GM12864 (cell line): Measurements from ENCODE around the gene MSANTD1.

ENCODE experiments used
- DNase-seq: peaks from one replicate; pipeline ENCODE4 v3.0.0-alpha.2; 2011; ENCODE audit warnings: low read depth
- H3K4me3 ChIP-seq: 2 replicates; pipeline ENCODE4 v1.5.1; 2011; ENCODE audit warnings: mild to moderate bottlenecking, low read depth, low read length, control low read depth
- CTCF ChIP-seq: IDR thresholded peaks from 2 replicates; pipeline ENCODE4 v1.5.1; 2011; ENCODE audit warnings: low read depth, mild to moderate bottlenecking, moderate library complexity, low read length, control low read depth, inconsistent platforms; ENCODE audit errors: missing control alignments

Gene MSANTD1

GRCh38 chr4:3252480-3252828 is 3.5 kb downstream of the MSANTD1 start:
- TF ChIP-seq CTCF, result no peak
- H3K4me3 ChIP-seq, result no peak overlapping the region
- no peak for DNase-seq

DNA sequence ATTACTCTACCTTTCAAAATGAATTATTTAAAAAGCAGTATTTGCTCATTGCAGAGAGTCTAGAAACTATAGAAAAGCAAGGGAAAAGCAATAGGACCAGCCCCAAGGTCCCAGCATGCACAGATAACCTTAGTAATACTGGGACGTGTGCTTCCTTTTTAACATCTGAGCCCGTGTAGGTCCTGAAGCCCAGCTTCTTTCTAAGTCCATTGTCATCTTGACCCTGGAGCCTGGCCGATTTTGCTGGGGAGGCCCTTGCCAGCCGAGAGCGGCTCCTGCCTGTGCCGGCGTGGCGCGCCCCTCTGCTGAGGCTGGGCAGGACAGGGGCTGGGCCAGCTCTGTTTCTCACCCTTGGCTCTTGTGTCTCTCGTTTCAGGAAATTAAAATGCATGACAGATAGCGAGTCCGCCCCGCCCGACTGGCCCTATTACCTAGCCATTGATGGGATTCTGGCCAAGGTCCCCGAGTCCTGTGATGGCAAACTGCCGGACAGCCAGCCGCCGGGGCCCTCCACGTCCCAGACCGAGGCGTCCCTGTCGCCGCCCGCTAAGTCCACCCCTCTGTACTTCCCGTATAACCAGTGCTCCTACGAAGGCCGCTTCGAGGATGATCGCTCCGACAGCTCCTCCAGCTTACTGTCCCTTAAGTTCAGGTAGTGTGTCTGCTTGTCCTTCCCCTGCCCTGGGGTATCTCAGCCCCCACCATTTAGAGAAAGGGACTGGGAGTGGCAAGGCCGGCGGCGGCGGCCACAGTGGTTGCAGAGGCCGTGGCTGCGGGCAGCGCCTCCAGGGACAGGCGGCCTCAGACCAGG is 4.1 kb downstream of the MSANTD1 start:
- DNase-seq, result no peak
- no peak overlapping the region for H3K4me3 ChIP-seq
- no peak for TF ChIP-seq CTCF

DNA sequence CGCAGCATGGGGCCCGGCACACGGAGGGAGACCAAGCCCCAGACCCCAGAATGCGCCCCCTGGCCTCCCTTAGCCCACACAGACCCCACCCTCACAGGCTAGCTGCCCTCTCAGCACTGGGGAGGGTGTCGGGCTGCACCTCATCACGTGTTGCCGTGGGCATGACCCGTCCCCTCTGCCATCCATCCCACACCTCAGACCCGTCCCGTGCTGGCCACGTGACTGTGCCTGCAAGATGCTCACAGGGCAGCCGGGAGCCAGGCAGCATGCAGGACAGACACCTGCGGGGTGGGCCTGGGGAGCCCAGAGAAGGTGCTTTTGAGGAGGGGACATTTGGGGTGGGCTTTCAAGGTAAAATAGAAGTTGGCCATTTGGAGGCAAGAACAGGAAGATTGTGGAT is 4.8 kb downstream of the MSANTD1 start:
- no peak for TF ChIP-seq CTCF
- DNase-seq, result no peak
- no peak overlapping the region for H3K4me3 ChIP-seq

DNA sequence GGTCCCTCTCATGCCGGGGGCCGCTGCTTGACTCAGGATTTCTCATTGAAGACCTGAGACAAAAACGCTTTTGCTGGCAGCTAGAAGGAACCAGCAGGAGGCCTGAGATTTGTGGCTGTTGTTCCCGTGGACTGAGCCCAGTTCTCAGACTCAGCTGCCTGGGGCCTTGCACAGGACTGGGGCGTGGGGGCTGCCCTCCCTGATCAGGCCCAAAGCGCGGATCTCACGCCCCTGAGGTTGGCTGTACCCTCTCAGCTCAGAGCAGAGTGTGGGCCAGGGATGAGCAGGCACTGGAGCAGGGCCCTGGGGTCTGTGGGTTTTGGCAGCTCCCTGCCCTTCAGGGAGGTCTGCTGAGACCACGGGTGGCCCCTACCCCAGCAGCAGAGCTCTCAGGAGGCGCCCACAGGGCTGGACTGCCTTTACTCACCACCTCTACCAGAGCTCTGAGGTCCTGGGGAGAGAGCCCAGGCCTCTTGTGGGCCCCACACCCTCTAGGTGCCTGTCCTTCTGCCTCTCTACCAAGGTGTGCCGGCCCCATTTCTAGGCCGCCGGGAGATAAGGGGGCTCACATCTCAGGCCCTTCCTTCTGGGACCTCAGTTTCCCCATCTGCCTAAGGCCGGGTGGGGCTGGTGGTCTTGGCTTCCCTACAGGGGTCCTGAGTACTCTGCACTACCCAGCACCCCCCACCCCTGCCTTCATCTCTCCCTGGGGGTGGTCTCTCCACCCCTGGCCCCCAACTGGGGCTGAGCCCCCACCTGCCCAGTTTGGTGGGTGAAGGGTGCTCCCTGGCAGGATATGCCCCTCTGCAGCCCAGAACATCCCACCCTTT is 5.6 kb downstream of the MSANTD1 start:
- DNase-seq, result no peak
- H3K4me3 ChIP-seq, result no peak overlapping the region
- no peak for TF ChIP-seq CTCF

DNA sequence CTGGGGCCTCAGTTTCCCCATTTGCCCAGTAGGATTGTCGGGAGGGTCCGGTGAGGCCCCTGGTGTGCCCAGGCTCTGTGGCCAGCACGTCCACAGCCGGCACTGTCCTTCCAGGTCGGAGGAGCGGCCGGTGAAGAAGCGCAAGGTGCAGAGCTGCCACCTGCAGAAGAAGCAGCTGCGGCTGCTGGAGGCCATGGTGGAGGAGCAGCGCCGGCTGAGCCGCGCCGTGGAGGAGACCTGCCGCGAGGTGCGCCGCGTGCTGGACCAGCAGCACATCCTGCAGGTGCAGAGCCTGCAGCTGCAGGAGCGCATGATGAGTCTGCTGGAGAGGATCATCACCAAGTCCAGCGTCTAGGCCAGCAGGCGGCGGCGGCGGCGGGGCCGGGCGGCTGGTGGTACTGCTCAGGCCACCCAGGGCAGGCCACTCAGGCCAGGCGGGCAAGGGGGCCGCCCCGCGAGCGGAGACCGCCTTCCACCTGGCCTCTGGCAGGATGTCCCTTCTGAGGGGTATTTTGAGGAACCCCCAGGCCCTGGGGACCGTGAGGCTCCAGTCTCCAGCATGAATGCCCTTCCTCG is 6.7 kb downstream of the MSANTD1 start:
- no peak for DNase-seq
- TF ChIP-seq CTCF, result no peak
- H3K4me3 ChIP-seq, result no peak overlapping the region

GRCh38 chr4:3256230-3257102 is 7.5 kb downstream of the MSANTD1 start:
- TF ChIP-seq CTCF, result no peak
- no peak for DNase-seq
- H3K4me3 ChIP-seq, result no peak overlapping the region
